ENCODE data around the gene ADIPOR2.

Gene ADIPOR2

GRCh38 chr12:1777798-1778197, 86.9 kb downstream of the ADIPOR2 start:
- no peak for DNase-seq

GRCh38 chr12:1778911-1779310, 88.0 kb downstream of the ADIPOR2 start:
- no peak for DNase-seq

GRCh38 chr12:1779783-1780182, 88.9 kb downstream of the ADIPOR2 start:
- no peak for DNase-seq

- no peak for DNase-seq
Measured at GRCh38 chr12:1781772-1782171, 90.9 kb downstream of the ADIPOR2 start.

- DNase-seq: no peak
Measured at GRCh38 chr12:1782215-1782614, 91.3 kb downstream of the ADIPOR2 start.

GRCh38 chr12:1787714-1788113, 96.8 kb downstream of the ADIPOR2 start:
- no peak for DNase-seq

- DNase-seq: no peak
Measured at GRCh38 chr12:1790444-1790843, 99.6 kb downstream of the ADIPOR2 start.

- DNase-seq: peak; percentile 43
Measured at GRCh38 chr12:1791104-1791841, 100.4 kb downstream of the ADIPOR2 start.

- no peak for DNase-seq
Measured at GRCh38 chr12:1792406-1792805, 101.5 kb downstream of the ADIPOR2 start.

GRCh38 chr12:1793426-1794210, 102.7 kb downstream of the ADIPOR2 start:
- no peak for DNase-seq

- no peak for DNase-seq
Measured at GRCh38 chr12:1794440-1795090, 103.7 kb downstream of the ADIPOR2 start.

- no peak for DNase-seq
Measured at GRCh38 chr12:1795221-1795784, 104.4 kb downstream of the ADIPOR2 start.

- peak; percentile 94 for DNase-seq
Measured at GRCh38 chr12:1795785-1796514, 105.1 kb downstream of the ADIPOR2 start.

GRCh38 chr12:1796515-1797010, 105.7 kb downstream of the ADIPOR2 start:
- peak; percentile 46 for DNase-seq

- peak; percentile 54 for DNase-seq
Measured at GRCh38 chr12:1797011-1797901, 106.4 kb downstream of the ADIPOR2 start.

- no peak for DNase-seq
Measured at GRCh38 chr12:1797991-1798640, 107.2 kb downstream of the ADIPOR2 start.

GRCh38 chr12:1798641-1799020, 107.8 kb downstream of the ADIPOR2 start:
- DNase-seq: no peak

GRCh38 chr12:1799051-1799881, 108.4 kb downstream of the ADIPOR2 start:
- DNase-seq: no peak

GRCh38 chr12:1799882-1800400, 109.1 kb downstream of the ADIPOR2 start:
- no peak for DNase-seq

Data from activated effector memory CD4-positive, alpha-beta T cell treated with Interleukin-2 at 50 U/mL for 16 hours (primary cell).